ENCODE measurements around the gene ELSPBP1. TPM values are rescaled to one million over a fixed set of nuclear protein-coding genes. Genes with fewer than 3 reads are reported as not detected.

The ELSPBP1 gene
- total RNA-seq: not detected

GRCh38 chr19:47994209-47994802 is at the start of gene ELSPBP1:
TSS of gene ELSPBP1 (plus strand) at chr19:47994632. CDS start at chr19:48008668, 14,036 bp downstream.

DNA sequence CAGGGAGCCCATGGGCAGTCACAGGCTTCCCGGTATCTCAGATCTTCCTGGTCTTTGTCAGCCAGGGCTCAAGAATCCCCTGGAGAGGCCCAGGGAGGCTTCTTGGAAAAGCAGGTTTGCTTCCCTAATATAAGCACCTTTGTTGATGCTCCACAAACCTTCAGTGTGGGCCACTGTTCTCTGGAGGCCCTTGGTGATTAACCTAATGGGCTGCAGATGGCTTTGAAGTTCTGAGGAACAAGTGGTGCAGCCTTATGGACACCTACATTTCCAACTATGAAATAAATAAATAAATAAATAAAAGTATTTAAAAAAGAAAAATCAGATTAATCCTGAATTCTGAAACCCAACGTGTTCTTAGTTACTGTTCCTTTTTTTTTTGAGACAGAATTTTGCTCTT is 2.4 kb upstream of the ELSPBP1 start, which contains the start of gene BSPH1:
TSS of gene BSPH1 (minus strand) at position 101 of the 400 bp plus-strand sequence. CDS start at position 12, 89 bp downstream.

DNA sequence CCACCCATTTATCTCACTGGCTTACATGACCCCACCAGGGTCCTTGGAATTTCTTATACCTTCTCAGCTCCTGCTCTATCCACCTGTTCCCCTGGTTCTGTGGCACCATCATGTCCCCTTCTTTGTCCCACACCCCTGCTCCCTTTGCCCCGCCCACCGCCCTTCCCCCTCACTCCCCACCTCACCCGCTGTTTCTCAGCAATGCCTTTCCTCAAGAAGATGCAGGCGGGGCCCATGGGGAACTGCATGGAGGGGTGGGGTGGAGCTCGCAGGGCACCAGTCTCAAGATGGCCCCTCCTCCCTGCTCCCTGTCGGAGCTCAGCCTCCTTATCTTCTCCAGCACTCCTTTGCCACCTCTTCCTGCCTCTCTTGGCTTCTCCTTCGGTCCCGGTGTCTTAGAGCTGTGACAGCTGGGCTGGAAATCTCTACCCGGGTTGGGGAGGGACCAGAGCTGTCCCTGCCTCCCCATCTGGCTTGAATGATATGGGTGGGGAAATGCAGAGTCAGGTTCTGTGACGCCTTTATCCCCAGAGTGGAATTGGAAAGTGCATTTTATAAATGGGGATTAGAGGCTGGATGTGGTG is 49.3 kb downstream of the ELSPBP1 start, which contains the start of gene CABP5:
TSS of gene CABP5 (minus strand) at position 405 of the 584 bp plus-strand sequence. CDS start at position 248, 157 bp downstream.

Other genes with a start within 250 kb of the ELSPBP1 start
- 55.1 TPM for gene NOP53, start 249.1 kb upstream of the ELSPBP1 start, total RNA-seq
- 191 TPM for gene SELENOW, start 215.9 kb upstream of the ELSPBP1 start, total RNA-seq
- not detected for gene TPRX1, start 190.1 kb upstream of the ELSPBP1 start, total RNA-seq
- gene CRX, start 172.7 kb upstream of the ELSPBP1 start, total RNA-seq: not detected
- gene TPRX2, start 135.4 kb upstream of the ELSPBP1 start, total RNA-seq: not detected
- not detected for gene SULT2A1, start 108.3 kb upstream of the ELSPBP1 start, total RNA-seq
- not detected for gene BSPH1, start 2.5 kb upstream of the ELSPBP1 start, total RNA-seq
- gene CABP5, start 49.4 kb downstream of the ELSPBP1 start, total RNA-seq: not detected
- 9.1 TPM for gene PLA2G4C, start 116.2 kb downstream of the ELSPBP1 start, total RNA-seq
- 46.3 TPM for gene LIG1, start 175.7 kb downstream of the ELSPBP1 start, total RNA-seq
- 5.3 TPM for gene ZSWIM9, start 176.0 kb downstream of the ELSPBP1 start, total RNA-seq

Measured in parietal lobe (tissue), 1 donor.